Aorta (tissue), 5 donors: ENCODE measurements around the gene DICER1. TPM values are rescaled to one million over a fixed set of nuclear protein-coding genes. Genes with fewer than 3 reads are reported as not detected.
"Not testable (repeated sequence)": the region's sequence is repeated elsewhere in the genome, so short reads cannot be mapped to it uniquely, and the experiment has no call there.

Source experiments
- ATAC-seq: fragments of 200-7000 bp; cut with Tn5 transposase; one replicate; pipeline ENCODE4 v1.9.1; 2022; ENCODE audit warnings: moderate library complexity; ENCODE audit not compliant: low FRiP score
- DNase-seq, 2 donors: peaks; one replicate each; pipeline ENCODE4 v3.0.0-alpha.2; 2020
- H3K27ac ChIP-seq, 2 donors: one replicate each; pipeline ENCODE4 v1.5.1; 2013; ENCODE audit warnings: low read length in 2 of 2, mild to moderate bottlenecking in 2 of 2, moderate library complexity in 2 of 2, control low read depth in 1 of 2, inconsistent platforms in 1 of 2, low read depth in 1 of 2
- H3K27me3 ChIP-seq, 2 donors: one replicate each; pipeline ENCODE4 v1.6.1; 2013; ENCODE audit warnings: control low read depth in 1 of 2, low read length in 1 of 2, mild to moderate bottlenecking in 1 of 2, moderate library complexity in 1 of 2; ENCODE audit not compliant: insufficient read depth in 2 of 2, control insufficient read depth in 1 of 2
- H3K36me3 ChIP-seq, 2 donors: one replicate each; pipeline ENCODE4 v1.6.1; 2013; ENCODE audit warnings: control low read depth in 1 of 2, low read length in 1 of 2, mild to moderate bottlenecking in 1 of 2; ENCODE audit not compliant: insufficient read depth in 2 of 2, control insufficient read depth in 1 of 2
- H3K4me1 ChIP-seq, 2 donors: one replicate each; pipeline ENCODE4 v1.6.1; 2013; ENCODE audit warnings: low read length in 2 of 2, control low read depth in 1 of 2, mild to moderate bottlenecking in 1 of 2, moderate library complexity in 1 of 2; ENCODE audit not compliant: insufficient read depth in 2 of 2, control insufficient read depth in 1 of 2
- H3K4me3 ChIP-seq, 2 donors: one replicate each; pipeline ENCODE4 v1.5.1; 2013; ENCODE audit warnings: low read length in 2 of 2, control low read depth in 1 of 2, mild to moderate bottlenecking in 1 of 2
- H3K9me3 ChIP-seq: one replicate; pipeline ENCODE4 v1.6.1; 2013; ENCODE audit warnings: mild to moderate bottlenecking, low read length; ENCODE audit not compliant: control insufficient read depth
- WGBS, 2 donors: extraction: QIAGEN DNeasy Blood & Tissue Kit; methylation state at CpG; one replicate each; pipeline ENCODE4 v1.1.7; 2013; 5-methylcytosine and 5-hydroxymethylcytosine counted together
- intact Hi-C, 2 donors: fragments of 100-400 bp; cut with DNase I; formaldehyde crosslinking; loops; one replicate each; pipeline versions ENCODE4 v1.14.2 to v1.15.0; 2022
- polyA plus RNA-seq, 2 donors: library from polyadenylated mRNA; stranded (reverse); fragments of 200-250 nt; gene quantifications; one replicate each; pipeline ENCODE4 v1.2.3, GENCODE V29; 2013
- total RNA-seq, 2 donors: library from RNA; stranded (reverse); fragmentation: NEBNext Ultra II Directional; extraction: Animal tissue kit (Norgen Biotek cat#: 25700); gene quantifications; one replicate each; pipeline ENCODE4 v1.2.1, GENCODE V29; 2021
- donor health status: healthy with polysubstance abuse.
- donor health status: Bipolar disorder and iron deficiency.
- donor health status: DM: no; HTN: no; CAD: no.
- donor health status: DM: no; HTN: no; CAD: no.
- donor health status: DM: yes; HTN: yes; CAD: no.

DICER1 gene
- total and polyA plus RNA-seq, 4 donors: 6.4 to 73.6 (median 36.1) TPM

GRCh38 chr14:95146079-95146771 lies 11.1 kb downstream of the DICER1 start:
- Histone ChIP-seq H3K9me3 (peaks cover 2% of the 10 kb centered on the region), H3K4me3 (no peak overlapping the region), H3K4me1 (peaks cover 2 to 3% of the 10 kb centered on the region in 2 donors), H3K27me3 (no peaks in the 10 kb centered on the region), H3K27ac (no peak overlapping the region), H3K36me3 (no peaks in the 10 kb centered on the region)
- DNase-seq (peak in 1 of 2 donors; percentile 61), ATAC-seq (no peak)
- WGBS, 2 donors: 86 to 88% methylated on average over 10 of the region's 10 CpGs
- intact Hi-C loops: no loop called here

- intact Hi-C loops: no loop called here
- no peak for DNase-seq
- 76 to 93% methylated on average over 2 of the region's 2 CpGs for WGBS, 2 donors
- H3K4me3 ChIP-seq: no peak overlapping the region
- no peaks in the 10 kb centered on the region for H3K36me3 ChIP-seq
- ATAC-seq: no peak
- H3K4me1 ChIP-seq: peaks cover 2 to 3% of the 10 kb centered on the region in 2 donors
- H3K27me3 ChIP-seq: no peaks in the 10 kb centered on the region
- H3K9me3 ChIP-seq: peaks cover 2% of the 10 kb centered on the region
- no peak overlapping the region for H3K27ac ChIP-seq
Measured at GRCh38 chr14:95144849-95145248, 12.5 kb downstream of the DICER1 start.

- H3K27me3 ChIP-seq: no peaks in the 10 kb centered on the region
- H3K4me1 ChIP-seq: peaks cover 2 to 3% of the 10 kb centered on the region in 2 donors
- 79 to 80% methylated on average over 4 of the region's 4 CpGs for WGBS, 2 donors
- H3K36me3 ChIP-seq: no peaks in the 10 kb centered on the region
- ATAC-seq (no peak), DNase-seq (no peak)
- intact Hi-C loops: no loop called here
- no peak overlapping the region for H3K27ac ChIP-seq
- H3K9me3 ChIP-seq: peaks cover 2% of the 10 kb centered on the region
- H3K4me3 ChIP-seq: no peak overlapping the region
Measured at GRCh38 chr14:95143808-95144620, 13.3 kb downstream of the DICER1 start.

GRCh38 chr14:95142208-95142607 lies 15.1 kb downstream of the DICER1 start:
- Histone ChIP-seq H3K4me3 (no peak overlapping the region), H3K36me3 (no peaks in the 10 kb centered on the region), H3K4me1 (peaks cover 4% of the 10 kb centered on the region in 2 donors), H3K27ac (no peak overlapping the region), H3K9me3 (peaks cover 2% of the 10 kb centered on the region), H3K27me3 (no peaks in the 10 kb centered on the region)
- intact Hi-C loops: no loop called here
- DNase-seq (no peak), ATAC-seq (no peak)
- 95 to 98% methylated on average over 2 of the region's 2 CpGs for WGBS, 2 donors

GRCh38 chr14:95141684-95142083 lies 15.6 kb downstream of the DICER1 start:
- H3K4me1 ChIP-seq: peaks cover 4% of the 10 kb centered on the region in 2 donors
- 34 to 39% methylated on average over 1 of the region's 1 CpG for WGBS, 2 donors

GRCh38 chr14:95140060-95140858 lies 17.1 kb downstream of the DICER1 start:
- H3K4me3 ChIP-seq: no peak overlapping the region
- ATAC-seq (no peak), DNase-seq (no peak)
- H3K36me3 ChIP-seq: no peaks in the 10 kb centered on the region
- H3K27ac ChIP-seq: no peak overlapping the region
- peaks cover 4% of the 10 kb centered on the region in 2 donors for H3K4me1 ChIP-seq
- 66 to 67% methylated on average over 5 of the region's 5 CpGs for WGBS, 2 donors
- intact Hi-C loops: no loop called here
- no peaks in the 10 kb centered on the region for H3K9me3 ChIP-seq
- no peaks in the 10 kb centered on the region for H3K27me3 ChIP-seq

More at GRCh38 chr14:95141684-95142083, 15.6 kb downstream of the DICER1 start:
- intact Hi-C loops: no loop called here
- H3K27me3 ChIP-seq: no peaks in the 10 kb centered on the region
- ATAC-seq (no peak), DNase-seq (no peak)
- no peaks in the 10 kb centered on the region for H3K36me3 ChIP-seq
- no peak overlapping the region for H3K4me3 ChIP-seq
- no peak overlapping the region for H3K27ac ChIP-seq
- H3K9me3 ChIP-seq: peaks cover 2% of the 10 kb centered on the region

- Histone ChIP-seq H3K4me3 (no peak overlapping the region), H3K27me3 (no peaks in the 10 kb centered on the region), H3K27ac (no peak overlapping the region), H3K4me1 (peaks cover 4% of the 10 kb centered on the region in 2 donors), H3K36me3 (no peaks in the 10 kb centered on the region), H3K9me3 (no peaks in the 10 kb centered on the region)
- no CpG with 5 or more reads among the region's 1 CpG for WGBS, 2 donors
- ATAC-seq: no peak
- DNase-seq: no peak
- intact Hi-C loops: no loop called here
Measured at GRCh38 chr14:95138876-95139275, 18.5 kb downstream of the DICER1 start.

GRCh38 chr14:95138455-95138854 lies 18.9 kb downstream of the DICER1 start:
- intact Hi-C loops, H3K36me3 ChIP-seq, H3K27ac ChIP-seq, H3K4me3 ChIP-seq, H3K4me1 ChIP-seq, ATAC-seq, H3K27me3 ChIP-seq, H3K9me3 ChIP-seq, DNase-seq: not testable (repeated sequence)
- WGBS, 2 donors: 95 to 98% methylated on average over 4 of the region's 5 CpGs
